SK-N-SH treated with all-trans-retinoic acid at 6 μM for 48 hours (cell line): ENCODE data around the gene OSBPL3.

ENCODE experiments used
- PATZ1 ChIP-seq: fragments of 250-450 bp; sonication (Bioruptor Pico); IDR thresholded peaks from 2 replicates; pipeline ENCODE4 v1.8.0; 2020; ENCODE audit warnings: mild to moderate bottlenecking, moderate library complexity, borderline replicate concordance
- PPARA ChIP-seq: fragments of 250-450 bp; sonication (Bioruptor Pico); IDR thresholded peaks from 2 replicates; pipeline ENCODE4 v1.5.0; 2020; ENCODE audit warnings: mild to moderate bottlenecking, borderline replicate concordance
- ZC3H10 ChIP-seq: fragments of 250-450 bp; sonication (Bioruptor Pico); IDR thresholded peaks from 2 replicates; pipeline ENCODE4 v1.5.1; 2021; ENCODE audit warnings: mild to moderate bottlenecking, moderate library complexity
- ZNF565 ChIP-seq: fragments of 450-650 bp; formaldehyde crosslinking; conservative IDR thresholded peaks from 2 replicates; pipeline ENCODE4 v1.5.0; 2020; ENCODE audit warnings: low read depth, mild to moderate bottlenecking, moderate library complexity
- TF ChIP-seq, protein P1 (sequence below): fragments of 250-450 bp; sonication (Bioruptor Pico); IDR thresholded peaks from 2 replicates; pipeline ENCODE4 v1.5.1; 2020; ENCODE audit warnings: low read depth, mild to moderate bottlenecking, moderate library complexity

GRCh38 chr7:24913801-24914464 lies 66.0 kb downstream of the OSBPL3 start:
- TF ChIP-seq PPARA = no peak
- TF ChIP-seq, protein P1, sequence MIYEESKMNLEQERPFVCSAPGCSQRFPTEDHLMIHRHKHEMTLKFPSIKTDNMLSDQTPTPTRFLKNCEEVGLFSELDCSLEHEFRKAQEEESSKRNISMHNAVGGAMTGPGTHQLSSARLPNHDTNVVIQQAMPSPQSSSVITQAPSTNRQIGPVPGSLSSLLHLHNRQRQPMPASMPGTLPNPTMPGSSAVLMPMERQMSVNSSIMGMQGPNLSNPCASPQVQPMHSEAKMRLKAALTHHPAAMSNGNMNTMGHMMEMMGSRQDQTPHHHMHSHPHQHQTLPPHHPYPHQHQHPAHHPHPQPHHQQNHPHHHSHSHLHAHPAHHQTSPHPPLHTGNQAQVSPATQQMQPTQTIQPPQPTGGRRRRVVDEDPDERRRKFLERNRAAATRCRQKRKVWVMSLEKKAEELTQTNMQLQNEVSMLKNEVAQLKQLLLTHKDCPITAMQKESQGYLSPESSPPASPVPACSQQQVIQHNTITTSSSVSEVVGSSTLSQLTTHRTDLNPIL = no peak
- no peak for TF ChIP-seq PATZ1 (CRISPR knock-in tag)
- no peak for TF ChIP-seq ZNF565
- TF ChIP-seq ZC3H10 (CRISPR knock-in tag) = no peak
